ENCODE data around the gene GALNT9. TPM values are rescaled to one million over a fixed set of nuclear protein-coding genes. Genes with fewer than 3 reads are reported as not detected.

The GALNT9 gene
- total and polyA plus RNA-seq, 9 donors = 0.12 to 21.9 (median 1.3) TPM; not detected in 1

DNA sequence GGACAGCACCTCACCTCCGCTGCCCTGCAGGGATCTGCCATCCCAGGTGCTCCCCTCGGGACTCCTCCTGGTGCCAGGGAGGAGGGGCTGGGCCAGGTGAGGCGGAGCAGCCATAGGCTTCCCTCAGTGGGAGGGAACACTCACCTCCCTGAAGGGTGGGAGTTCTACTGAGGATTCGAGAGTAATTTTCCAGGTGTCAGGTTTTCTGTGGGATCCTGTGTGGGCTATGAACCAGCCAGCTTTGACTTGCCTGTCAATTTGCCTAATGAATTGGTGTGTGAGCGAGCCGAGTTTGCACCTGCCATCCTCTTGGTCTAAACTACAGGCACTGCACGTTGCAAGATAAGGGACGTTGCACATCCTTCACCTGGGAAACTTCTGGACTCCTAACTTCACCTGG lies 134.8 kb downstream of the GALNT9 start:
- 75 to 81% (median 76%) methylated on average over 8 of the region's 8 CpGs for WGBS, 3 donors

DNA sequence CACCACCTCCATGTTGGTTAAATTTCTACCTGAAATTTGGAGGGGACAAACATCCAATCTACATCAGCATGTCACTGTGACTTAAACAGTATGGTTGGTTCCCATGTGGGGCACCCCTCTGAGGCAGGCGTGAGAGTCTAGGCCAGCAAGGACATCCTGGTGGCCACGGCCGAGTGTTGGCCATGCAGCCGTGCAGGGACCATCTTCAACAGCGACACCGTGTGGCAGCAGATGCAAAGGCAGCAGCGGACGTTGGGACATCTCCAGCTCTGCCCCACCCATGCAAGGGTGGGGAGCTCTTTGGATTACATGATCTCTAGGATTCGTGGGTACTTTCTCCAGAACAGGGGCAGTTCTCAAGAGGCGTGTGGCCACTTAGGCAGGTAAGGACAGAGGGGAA lies 135.3 kb downstream of the GALNT9 start:
- H3K36me3 ChIP-seq = no peaks in the 10 kb centered on the region
- H3K27me3 ChIP-seq = no peaks in the 10 kb centered on the region
- no peak overlapping the region for H3K4me3 ChIP-seq
- H3K27ac ChIP-seq = no peak overlapping the region
- H3K4me1 ChIP-seq (ENCODE audit: insufficient read depth) = peaks cover 5% of the 10 kb centered on the region
- TF ChIP-seq, protein P1, sequence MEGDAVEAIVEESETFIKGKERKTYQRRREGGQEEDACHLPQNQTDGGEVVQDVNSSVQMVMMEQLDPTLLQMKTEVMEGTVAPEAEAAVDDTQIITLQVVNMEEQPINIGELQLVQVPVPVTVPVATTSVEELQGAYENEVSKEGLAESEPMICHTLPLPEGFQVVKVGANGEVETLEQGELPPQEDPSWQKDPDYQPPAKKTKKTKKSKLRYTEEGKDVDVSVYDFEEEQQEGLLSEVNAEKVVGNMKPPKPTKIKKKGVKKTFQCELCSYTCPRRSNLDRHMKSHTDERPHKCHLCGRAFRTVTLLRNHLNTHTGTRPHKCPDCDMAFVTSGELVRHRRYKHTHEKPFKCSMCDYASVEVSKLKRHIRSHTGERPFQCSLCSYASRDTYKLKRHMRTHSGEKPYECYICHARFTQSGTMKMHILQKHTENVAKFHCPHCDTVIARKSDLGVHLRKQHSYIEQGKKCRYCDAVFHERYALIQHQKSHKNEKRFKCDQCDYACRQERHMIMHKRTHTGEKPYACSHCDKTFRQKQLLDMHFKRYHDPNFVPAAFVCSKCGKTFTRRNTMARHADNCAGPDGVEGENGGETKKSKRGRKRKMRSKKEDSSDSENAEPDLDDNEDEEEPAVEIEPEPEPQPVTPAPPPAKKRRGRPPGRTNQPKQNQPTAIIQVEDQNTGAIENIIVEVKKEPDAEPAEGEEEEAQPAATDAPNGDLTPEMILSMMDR (IDR thresholded peaks at IDR 0.05) = no peak
- TF ChIP-seq POLR2A (IDR thresholded peaks at IDR 0.05) = no peak
- no peak for TF ChIP-seq EP300 (IDR thresholded peaks at IDR 0.05)
- 56 to 69% (median 60%) methylated on average over 10 of the region's 10 CpGs for WGBS, 3 donors
- DNase-seq = no peak
- H3K9me3 ChIP-seq = peaks cover 0 to 4% of the 10 kb centered on the region in 2 donors
- intact Hi-C loops (cut with DNase I) = no loop called here

More for the DNA sequence above, 134.8 kb downstream of the GALNT9 start:
- Histone ChIP-seq H3K27ac (no peak overlapping the region), H3K9me3 (peaks cover 0 to 4% of the 10 kb centered on the region in 2 donors), H3K4me1 (ENCODE audit: insufficient read depth) (peaks cover 3% of the 10 kb centered on the region), H3K36me3 (no peaks in the 10 kb centered on the region), H3K27me3 (no peaks in the 10 kb centered on the region), H3K4me3 (no peak overlapping the region)
- no peak for TF ChIP-seq POLR2A (IDR thresholded peaks at IDR 0.05)
- TF ChIP-seq, protein P1 (IDR thresholded peaks at IDR 0.05) = no peak
- TF ChIP-seq EP300 (IDR thresholded peaks at IDR 0.05) = no peak
- intact Hi-C loops (cut with DNase I) = no loop called here
- DNase-seq = no peak

DNA sequence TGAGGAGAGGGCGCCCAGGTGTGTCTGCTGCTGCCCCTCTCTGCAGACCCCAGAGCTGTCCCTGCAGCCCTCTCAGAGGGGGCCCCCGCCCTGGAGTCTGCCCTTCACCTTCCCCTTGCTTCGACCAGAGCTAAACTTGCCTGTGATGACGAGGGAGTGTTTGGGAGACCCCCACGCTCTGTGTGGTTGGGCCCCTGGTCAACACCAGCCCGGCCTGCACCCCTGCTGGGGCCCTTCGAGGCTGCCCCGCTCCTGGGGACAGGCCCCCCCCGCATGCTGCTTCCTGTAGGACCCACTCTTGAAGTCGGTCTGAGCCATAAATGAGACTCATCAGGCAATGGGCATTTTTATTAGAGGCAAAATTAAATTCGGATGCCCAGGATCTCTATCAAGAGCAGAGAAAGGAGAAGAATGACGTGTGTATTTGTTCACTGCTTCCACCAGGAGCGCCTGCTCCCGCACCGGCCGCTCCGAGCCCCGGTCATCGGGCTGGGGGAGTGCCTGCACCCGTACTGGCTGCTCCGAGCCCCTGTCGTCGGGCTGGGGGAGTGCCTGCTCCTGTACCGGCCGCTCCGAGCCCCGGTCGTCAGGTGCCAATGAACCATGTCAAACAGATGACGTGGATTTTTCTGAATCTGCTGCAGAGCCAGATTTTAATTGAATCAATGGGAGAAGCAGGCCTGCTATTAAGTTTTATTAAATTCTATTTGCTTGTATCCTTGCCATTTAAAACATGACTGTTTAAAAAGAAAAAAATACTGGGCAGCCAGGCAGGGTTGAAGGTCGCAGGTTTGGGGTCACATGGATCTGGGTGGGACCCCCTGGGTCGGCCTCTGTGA lies 137.5 kb downstream of the GALNT9 start:
- no peak overlapping the region for H3K27ac ChIP-seq
- intact Hi-C loops (cut with DNase I) = no loop called here
- TF ChIP-seq POLR2A (IDR thresholded peaks at IDR 0.05) = no peak
- TF ChIP-seq EP300 (IDR thresholded peaks at IDR 0.05) = no peak
- TF ChIP-seq, protein P1 (IDR thresholded peaks at IDR 0.05) = no peak
- H3K4me1 ChIP-seq (ENCODE audit: insufficient read depth) = peaks cover 5% of the 10 kb centered on the region
- DNase-seq = no peak
- no peak overlapping the region for H3K4me3 ChIP-seq
- 60 to 78% (median 65%) methylated on average over 31 of the region's 31 CpGs for WGBS, 3 donors
- no peaks in the 10 kb centered on the region for H3K36me3 ChIP-seq
- peaks cover 0 to 4% of the 10 kb centered on the region in 2 donors for H3K9me3 ChIP-seq
- no peaks in the 10 kb centered on the region for H3K27me3 ChIP-seq

DNA sequence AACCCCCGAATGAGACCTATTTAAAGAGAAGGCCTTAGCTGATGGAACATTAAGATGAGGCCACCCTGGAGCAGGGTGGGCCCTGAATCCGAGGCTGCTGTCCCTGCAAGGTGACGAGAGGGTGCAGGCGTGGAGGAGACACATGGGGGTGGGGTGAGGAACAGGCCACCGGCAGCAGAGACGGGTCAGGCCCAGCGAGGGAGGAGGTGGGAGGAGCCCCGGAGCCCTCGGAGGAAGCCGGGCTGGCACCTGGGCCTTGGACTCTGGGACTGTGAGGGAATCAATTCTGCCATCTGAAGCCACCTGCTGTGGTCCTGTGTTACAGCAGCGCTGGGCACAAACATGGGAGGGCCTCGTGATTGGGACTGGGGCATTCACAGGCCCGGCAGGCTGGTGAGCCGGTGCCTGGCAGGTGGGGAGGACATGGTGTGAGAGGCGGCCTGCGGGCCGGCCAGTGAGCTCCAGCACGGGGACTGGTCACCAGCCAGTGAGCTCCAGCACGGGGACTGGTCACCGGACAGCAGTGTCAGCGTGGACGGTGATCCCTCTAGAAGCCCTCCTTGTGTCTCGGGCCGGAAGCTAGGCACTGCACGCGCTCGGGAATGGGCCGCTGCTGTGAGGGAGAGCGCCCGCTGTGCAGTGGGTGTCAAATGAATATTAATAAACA lies 138.4 kb downstream of the GALNT9 start:
- no peak for DNase-seq
- 83 to 88% (median 87%) methylated on average over 30 of the region's 30 CpGs for WGBS, 3 donors
- no peak overlapping the region for H3K4me3 ChIP-seq

More for the DNA sequence above, 138.4 kb downstream of the GALNT9 start:
- intact Hi-C loops (cut with DNase I) = no loop called here
- Histone ChIP-seq H3K4me1 (ENCODE audit: insufficient read depth) (peaks cover 5% of the 10 kb centered on the region), H3K27me3 (no peaks in the 10 kb centered on the region), H3K36me3 (no peaks in the 10 kb centered on the region), H3K27ac (no peak overlapping the region), H3K9me3 (peaks cover 0 to 4% of the 10 kb centered on the region in 2 donors)
- TF ChIP-seq EP300 (IDR thresholded peaks at IDR 0.05) = no peak

Measured in ovary (tissue), 9 donors.